Breast epithelium (tissue), 3 donors: ENCODE results near the gene KRTAP4-11.

Source experiments
- POLR2A ChIP-seq: fragments of 450-650 bp; IDR thresholded peaks from one replicate; pipeline ENCODE4 v1.6.1; 2016; ENCODE audit warnings: antibody characterized with exemption, mild to moderate bottlenecking, moderate library complexity
- POLR2AphosphoS5 ChIP-seq, 3 donors: sonication (generic); formaldehyde crosslinking; IDR thresholded peaks; one replicate each; pipeline ENCODE4 v1.6.1; 2017; ENCODE audit warnings: antibody characterized with exemption in 3 of 3
- TF ChIP-seq, protein P1 (sequence below), 3 donors: fragments of 450-650 bp; IDR thresholded peaks; one replicate each; pipeline ENCODE4 v1.5.1; 2016 to 2017; ENCODE audit warnings: antibody characterized with exemption in 3 of 3, mild to moderate bottlenecking in 3 of 3, moderate library complexity in 3 of 3

DNA sequence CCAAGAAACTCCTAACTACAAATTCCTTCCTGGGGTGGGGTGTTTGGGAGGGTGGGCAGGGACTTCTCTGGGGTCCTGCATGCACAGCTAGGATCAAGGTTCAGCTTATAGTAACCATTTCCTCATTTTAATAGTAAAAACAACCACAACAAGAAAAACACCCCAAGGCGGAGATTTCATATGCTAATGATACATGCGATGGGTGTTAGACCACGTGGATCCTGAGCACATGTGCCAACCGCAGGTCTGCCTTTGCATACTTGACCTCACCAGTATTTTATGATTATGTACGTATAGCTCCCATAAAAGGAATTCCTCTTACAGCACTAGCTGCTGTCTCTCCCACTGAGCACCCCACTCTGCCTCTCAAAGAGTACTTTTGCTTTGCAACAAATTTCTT lies 1.9 kb downstream of the KRTAP4-11 start:
- TF ChIP-seq POLR2A = no peak
- TF ChIP-seq, protein P1, sequence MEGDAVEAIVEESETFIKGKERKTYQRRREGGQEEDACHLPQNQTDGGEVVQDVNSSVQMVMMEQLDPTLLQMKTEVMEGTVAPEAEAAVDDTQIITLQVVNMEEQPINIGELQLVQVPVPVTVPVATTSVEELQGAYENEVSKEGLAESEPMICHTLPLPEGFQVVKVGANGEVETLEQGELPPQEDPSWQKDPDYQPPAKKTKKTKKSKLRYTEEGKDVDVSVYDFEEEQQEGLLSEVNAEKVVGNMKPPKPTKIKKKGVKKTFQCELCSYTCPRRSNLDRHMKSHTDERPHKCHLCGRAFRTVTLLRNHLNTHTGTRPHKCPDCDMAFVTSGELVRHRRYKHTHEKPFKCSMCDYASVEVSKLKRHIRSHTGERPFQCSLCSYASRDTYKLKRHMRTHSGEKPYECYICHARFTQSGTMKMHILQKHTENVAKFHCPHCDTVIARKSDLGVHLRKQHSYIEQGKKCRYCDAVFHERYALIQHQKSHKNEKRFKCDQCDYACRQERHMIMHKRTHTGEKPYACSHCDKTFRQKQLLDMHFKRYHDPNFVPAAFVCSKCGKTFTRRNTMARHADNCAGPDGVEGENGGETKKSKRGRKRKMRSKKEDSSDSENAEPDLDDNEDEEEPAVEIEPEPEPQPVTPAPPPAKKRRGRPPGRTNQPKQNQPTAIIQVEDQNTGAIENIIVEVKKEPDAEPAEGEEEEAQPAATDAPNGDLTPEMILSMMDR (IDR thresholded peaks at IDR 0.05) = no peak
- TF ChIP-seq POLR2AphosphoS5 (IDR thresholded peaks at IDR 0.05) = no peak
